Fibroblast of pulmonary artery (primary cell): Measurements from ENCODE around the gene PHF21B.

Experiments
- DNase-seq: peaks from one replicate; pipeline ENCODE4 v3.0.0-alpha.2; 2010; ENCODE audit warnings: low read depth
- H3K4me3 ChIP-seq: replicated peaks from 2 replicates; pipeline ENCODE4 v1.5.1; 2011; ENCODE audit warnings: low read depth, mild to moderate bottlenecking, control low read depth, low read length, moderate library complexity
- CTCF ChIP-seq: IDR thresholded peaks from 2 replicates; pipeline ENCODE4 v1.5.1; 2011; ENCODE audit warnings: mild to moderate bottlenecking, control low read depth, low read length, inconsistent platforms; ENCODE audit errors: missing control alignments

The PHF21B gene

GRCh38 chr22:44974454-44974853 is 35.4 kb downstream of the PHF21B start:
- H3K4me3 ChIP-seq = no peak overlapping the region
- no peak for DNase-seq
- TF ChIP-seq CTCF = no peak

- no peak overlapping the region for H3K4me3 ChIP-seq
- no peak for DNase-seq
- no peak for TF ChIP-seq CTCF
Observed at GRCh38 chr22:44973829-44974228, 36.0 kb downstream of the PHF21B start.

GRCh38 chr22:44972363-44973083 is 37.3 kb downstream of the PHF21B start:
- TF ChIP-seq CTCF = no peak
- H3K4me3 ChIP-seq = no peak overlapping the region
- no peak for DNase-seq

GRCh38 chr22:44971651-44972362 is 38.0 kb downstream of the PHF21B start:
- no peak for TF ChIP-seq CTCF
- H3K4me3 ChIP-seq = no peak overlapping the region
- no peak for DNase-seq

- no peak for DNase-seq
- TF ChIP-seq CTCF = no peak
- H3K4me3 ChIP-seq = no peak overlapping the region
Observed at GRCh38 chr22:44970291-44970690, 39.5 kb downstream of the PHF21B start.

GRCh38 chr22:44969817-44970216 is 40.0 kb downstream of the PHF21B start:
- no peak for DNase-seq
- no peak overlapping the region for H3K4me3 ChIP-seq
- TF ChIP-seq CTCF = no peak

GRCh38 chr22:44968736-44969135 is 41.1 kb downstream of the PHF21B start:
- DNase-seq = no peak
- H3K4me3 ChIP-seq = no peak overlapping the region
- no peak for TF ChIP-seq CTCF
